KMS-11 (cell line): Measurements from ENCODE around the gene TOP3A.

Experiments
- H2AFZ ChIP-seq: fragments of 200-600 bp; sonication (generic); 2 replicates; pipeline ENCODE4 v1.6.1; 2016; ENCODE audit warnings: antibody characterized with exemption, mixed run types, low read depth
- H3K27ac ChIP-seq: fragments of 200-600 bp; sonication (generic); 2 replicates; pipeline ENCODE4 v1.6.1; 2016; ENCODE audit warnings: mild to moderate bottlenecking, mixed run types
- H3K27me3 ChIP-seq: fragments of 200-600 bp; sonication (generic); 2 replicates; pipeline ENCODE4 v1.6.1; 2017; ENCODE audit warnings: mild to moderate bottlenecking, low read depth, mixed run types, moderate library complexity; ENCODE audit not compliant: insufficient read depth
- H3K36me3 ChIP-seq: fragments of 200-600 bp; sonication (generic); 2 replicates; pipeline ENCODE4 v1.6.1; 2017; ENCODE audit warnings: mild to moderate bottlenecking, mixed run types; ENCODE audit not compliant: insufficient read depth
- H3K4me1 ChIP-seq: fragments of 200-600 bp; sonication (generic); 2 replicates; pipeline ENCODE4 v1.6.1; 2016; ENCODE audit warnings: mild to moderate bottlenecking, low read depth, mixed run types; ENCODE audit not compliant: poor library complexity, severe bottlenecking
- H3K4me2 ChIP-seq: fragments of 200-600 bp; sonication (generic); 2 replicates; pipeline ENCODE4 v1.7.0; 2016; ENCODE audit warnings: mild to moderate bottlenecking, mixed run types
- H3K4me3 ChIP-seq: fragments of 200-600 bp; sonication (generic); IDR thresholded peaks from 2 replicates; pipeline ENCODE4 v1.6.1; 2017; ENCODE audit warnings: low read depth, low read length, mixed read lengths; ENCODE audit not compliant: insufficient read depth
- H3K79me2 ChIP-seq: fragments of 200-600 bp; sonication (generic); 2 replicates; pipeline ENCODE4 v1.6.1; 2016; ENCODE audit warnings: low read depth, mixed run types; ENCODE audit not compliant: insufficient read depth
- H3K9ac ChIP-seq: fragments of 200-600 bp; sonication (generic); 2 replicates; pipeline ENCODE4 v1.6.1; 2016; ENCODE audit warnings: mild to moderate bottlenecking, mixed run types
- H4K20me1 ChIP-seq: fragments of 200-600 bp; sonication (generic); 2 replicates; pipeline ENCODE4 v1.6.1; 2016; ENCODE audit warnings: mild to moderate bottlenecking, mixed run types; ENCODE audit not compliant: insufficient read depth
- CTCF ChIP-seq: fragments of 200-600 bp; sonication (generic); conservative IDR thresholded peaks from 2 replicates; pipeline ENCODE4 v1.6.1; 2017; ENCODE audit warnings: low read depth, mild to moderate bottlenecking, antibody characterized with exemption, low read length, moderate library complexity, mixed read lengths

Gene TOP3A

GRCh38 chr17:18251204-18251603, 63.6 kb downstream of the TOP3A start:
- Histone ChIP-seq H3K9ac (no peak overlapping the region), H3K4me3 (no peak overlapping the region), H2AFZ (no peak overlapping the region), H3K27ac (no peak overlapping the region), H3K79me2 (no peaks in the 10 kb centered on the region), H3K4me1 (no peaks in the 10 kb centered on the region), H3K4me2 (no peak overlapping the region), H3K36me3 (no peaks in the 10 kb centered on the region), H3K27me3 (no peaks in the 10 kb centered on the region), H4K20me1 (no peaks in the 10 kb centered on the region)
- no peak for TF ChIP-seq CTCF

- TF ChIP-seq CTCF, result no peak
- Histone ChIP-seq H3K4me2 (no peak overlapping the region), H3K4me1 (no peaks in the 10 kb centered on the region), H3K36me3 (no peaks in the 10 kb centered on the region), H4K20me1 (no peaks in the 10 kb centered on the region), H2AFZ (no peak overlapping the region), H3K4me3 (no peak overlapping the region), H3K79me2 (no peaks in the 10 kb centered on the region), H3K27ac (no peak overlapping the region), H3K9ac (no peak overlapping the region), H3K27me3 (no peaks in the 10 kb centered on the region)
Measured at GRCh38 chr17:18250708-18251107, 64.1 kb downstream of the TOP3A start.

- Histone ChIP-seq H3K27ac (no peak overlapping the region), H3K27me3 (no peaks in the 10 kb centered on the region), H3K4me2 (no peak overlapping the region), H3K4me3 (no peak overlapping the region), H4K20me1 (no peaks in the 10 kb centered on the region), H2AFZ (no peak overlapping the region), H3K9ac (no peak overlapping the region), H3K79me2 (no peaks in the 10 kb centered on the region), H3K36me3 (no peaks in the 10 kb centered on the region), H3K4me1 (no peaks in the 10 kb centered on the region)
- no peak for TF ChIP-seq CTCF
Measured at GRCh38 chr17:18250259-18250658, 64.5 kb downstream of the TOP3A start.

- no peak for TF ChIP-seq CTCF
- Histone ChIP-seq H3K4me3 (no peak overlapping the region), H3K27me3 (no peaks in the 10 kb centered on the region), H3K4me1 (no peaks in the 10 kb centered on the region), H4K20me1 (no peaks in the 10 kb centered on the region), H3K36me3 (no peaks in the 10 kb centered on the region), H3K4me2 (no peak overlapping the region), H3K79me2 (no peaks in the 10 kb centered on the region), H3K9ac (no peak overlapping the region), H2AFZ (no peak overlapping the region), H3K27ac (no peak overlapping the region)
Measured at GRCh38 chr17:18248811-18249210, 66.0 kb downstream of the TOP3A start.
